Measurements from ENCODE around the gene CLEC3B.

GRCh38 chr3:44987332-44987731, 38.8 kb upstream of the CLEC3B start:
- no peak for TF ChIP-seq SP1 (IDR thresholded peaks at IDR 0.05; ENCODE audit: low read depth, low read length)
- TF ChIP-seq, protein P1, sequence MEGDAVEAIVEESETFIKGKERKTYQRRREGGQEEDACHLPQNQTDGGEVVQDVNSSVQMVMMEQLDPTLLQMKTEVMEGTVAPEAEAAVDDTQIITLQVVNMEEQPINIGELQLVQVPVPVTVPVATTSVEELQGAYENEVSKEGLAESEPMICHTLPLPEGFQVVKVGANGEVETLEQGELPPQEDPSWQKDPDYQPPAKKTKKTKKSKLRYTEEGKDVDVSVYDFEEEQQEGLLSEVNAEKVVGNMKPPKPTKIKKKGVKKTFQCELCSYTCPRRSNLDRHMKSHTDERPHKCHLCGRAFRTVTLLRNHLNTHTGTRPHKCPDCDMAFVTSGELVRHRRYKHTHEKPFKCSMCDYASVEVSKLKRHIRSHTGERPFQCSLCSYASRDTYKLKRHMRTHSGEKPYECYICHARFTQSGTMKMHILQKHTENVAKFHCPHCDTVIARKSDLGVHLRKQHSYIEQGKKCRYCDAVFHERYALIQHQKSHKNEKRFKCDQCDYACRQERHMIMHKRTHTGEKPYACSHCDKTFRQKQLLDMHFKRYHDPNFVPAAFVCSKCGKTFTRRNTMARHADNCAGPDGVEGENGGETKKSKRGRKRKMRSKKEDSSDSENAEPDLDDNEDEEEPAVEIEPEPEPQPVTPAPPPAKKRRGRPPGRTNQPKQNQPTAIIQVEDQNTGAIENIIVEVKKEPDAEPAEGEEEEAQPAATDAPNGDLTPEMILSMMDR (IDR thresholded peaks at IDR 0.05; ENCODE audit: control extremely low read depth in 1 of 3, insufficient read depth in 1 of 3, low read depth in 1 of 3, low read length in 3 of 3), result no peak
- no peak for TF ChIP-seq POLR2A (IDR thresholded peaks at IDR 0.05; ENCODE audit: control extremely low read depth in 1 of 2, low read depth in 2 of 2, low read length in 2 of 2)
- no peak for TF ChIP-seq SP2 (IDR thresholded peaks at IDR 0.05; ENCODE audit: low read length)
- TF ChIP-seq RFX5 (IDR thresholded peaks at IDR 0.05; ENCODE audit: borderline replicate concordance, low read depth, low read length), result no peak
